Measurements from ENCODE around the gene RASGRF2. TPM values are rescaled to one million over a fixed set of nuclear protein-coding genes. Genes with fewer than 3 reads are reported as not detected.

Gene RASGRF2
- total RNA-seq, 4 donors from 2014 or later, result 3.8 to 9.1 (median 5.3) TPM

GRCh38 chr5:81194633-81195334 is 234.6 kb downstream of the RASGRF2 start:
- no peaks in the 10 kb centered on the region for H3K36me3 ChIP-seq
- 13 to 23% methylated on average over 12 to 30 of the region's 31 CpGs for WGBS, 2 donors (ENCODE audit: low coverage in 1 of 2)
- peak; percentile 92 for ATAC-seq
- no peak overlapping the region for H3K4me3 ChIP-seq
- no peak for TF ChIP-seq POLR2AphosphoS5 (IDR thresholded peaks at IDR 0.05)
- no peak for TF ChIP-seq POLR2A (IDR thresholded peaks at IDR 0.05)
- TF ChIP-seq EP300 (IDR thresholded peaks at IDR 0.05), result no peak
- peak; percentile 58 to 87 (median 66) for TF ChIP-seq CTCF (IDR thresholded peaks at IDR 0.05)
- no peaks in the 10 kb centered on the region for H3K9me3 ChIP-seq
- H3K27me3 ChIP-seq, result peaks cover 7% of the 10 kb centered on the region
- no peak overlapping the region for H3K27ac ChIP-seq
- H3K4me1 ChIP-seq, result peaks cover 0 to 13% (median 0%) of the 10 kb centered on the region in 3 donors

- no peak for TF ChIP-seq POLR2AphosphoS5 (IDR thresholded peaks at IDR 0.05)
- no peak for TF ChIP-seq CTCF (IDR thresholded peaks at IDR 0.05)
- no peak for TF ChIP-seq POLR2A (IDR thresholded peaks at IDR 0.05)
- TF ChIP-seq EP300 (IDR thresholded peaks at IDR 0.05), result no peak
- 53 to 63% methylated on average over 4 to 5 of the region's 5 CpGs for WGBS, 2 donors (ENCODE audit: low coverage in 1 of 2)
- Histone ChIP-seq H3K27ac (no peak overlapping the region), H3K4me3 (no peak overlapping the region), H3K9me3 (no peaks in the 10 kb centered on the region), H3K36me3 (no peaks in the 10 kb centered on the region), H3K4me1 (peaks cover 0 to 13% (median 0%) of the 10 kb centered on the region in 3 donors), H3K27me3 (peaks cover 10% of the 10 kb centered on the region)
- ATAC-seq, result no peak
Observed at GRCh38 chr5:81195335-81195929, 235.3 kb downstream of the RASGRF2 start.

- H3K4me3 ChIP-seq, result no peak overlapping the region
- H3K27me3 ChIP-seq, result peaks cover 10% of the 10 kb centered on the region
- no peak overlapping the region for H3K27ac ChIP-seq
- WGBS, 2 donors (ENCODE audit: low coverage in 1 of 2), result 27 to 52% methylated on average over 2 of the region's 2 CpGs
- no peaks in the 10 kb centered on the region for H3K9me3 ChIP-seq
- no peaks in the 10 kb centered on the region for H3K4me1 ChIP-seq
- TF ChIP-seq CTCF (IDR thresholded peaks at IDR 0.05) (no peak), EP300 (IDR thresholded peaks at IDR 0.05) (no peak), POLR2A (IDR thresholded peaks at IDR 0.05) (no peak), POLR2AphosphoS5 (IDR thresholded peaks at IDR 0.05) (no peak)
- H3K36me3 ChIP-seq, result no peaks in the 10 kb centered on the region
- ATAC-seq, result no peak
Observed at GRCh38 chr5:81202655-81203054, 242.5 kb downstream of the RASGRF2 start.

DNA sequence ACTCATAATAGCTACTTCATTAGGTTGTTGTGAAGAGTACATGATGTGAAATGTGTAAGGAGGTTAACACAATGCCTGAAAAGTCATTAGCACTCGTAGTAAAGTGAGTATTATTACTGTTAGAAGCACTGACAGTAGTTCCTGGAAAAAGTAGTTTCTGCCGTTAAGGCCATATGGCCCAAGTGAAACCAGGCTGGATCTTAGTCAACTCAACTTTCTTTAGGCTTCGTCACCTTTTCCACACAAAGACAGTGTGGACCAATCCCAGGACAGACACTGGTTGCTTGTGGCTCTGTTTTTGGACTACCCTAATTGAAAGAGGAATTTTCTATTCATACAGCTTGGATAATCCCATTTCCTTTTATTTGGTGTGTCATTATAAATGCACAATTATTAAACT is 243.6 kb downstream of the RASGRF2 start:
- H3K4me1 ChIP-seq, result no peaks in the 10 kb centered on the region

More for the DNA sequence above, 243.6 kb downstream of the RASGRF2 start:
- TF ChIP-seq EP300 (IDR thresholded peaks at IDR 0.05), result no peak
- TF ChIP-seq CTCF (IDR thresholded peaks at IDR 0.05), result no peak
- TF ChIP-seq POLR2A (IDR thresholded peaks at IDR 0.05), result no peak
- no peak for TF ChIP-seq POLR2AphosphoS5 (IDR thresholded peaks at IDR 0.05)
- no peak for ATAC-seq
- H3K36me3 ChIP-seq, result no peaks in the 10 kb centered on the region
- H3K27ac ChIP-seq, result no peak overlapping the region
- peaks cover 3% of the 10 kb centered on the region for H3K27me3 ChIP-seq
- H3K4me3 ChIP-seq, result no peak overlapping the region
- WGBS, 2 donors (ENCODE audit: low coverage in 1 of 2), result 82 to 91% methylated on average over 3 of the region's 3 CpGs
- no peaks in the 10 kb centered on the region for H3K9me3 ChIP-seq
